Spleen (tissue), 11 donors: ENCODE results near the gene KLHDC8A. TPM values are rescaled to one million over a fixed set of nuclear protein-coding genes. Genes with fewer than 3 reads are reported as not detected.

Experiments used
- DNase-seq: peaks from one replicate; pipeline ENCODE4 v3.0.0-alpha.2; 2020
- H3K27ac ChIP-seq, 8 donors: fragments of 200-600 bp; sonication (generic) in 7 of 8; 1 replicate in 4 of 8; 2 replicates in 4 of 8; pipeline versions ENCODE4 v1.5.0 to v1.8.0; 2016 to 2021; ENCODE audit warnings: inconsistent platforms in 4 of 8, mild to moderate bottlenecking in 4 of 8, moderate library complexity in 1 of 8
- H3K27me3 ChIP-seq, 7 donors: fragments of 200-600 bp; sonication (generic) in 6 of 7; replicated peaks in 1 of 7; 1 replicate in 4 of 7; 2 replicates in 3 of 7; pipeline versions ENCODE4 v1.5.0 to v1.8.0; 2016 to 2021; ENCODE audit warnings: inconsistent platforms in 3 of 7, mild to moderate bottlenecking in 1 of 7
- H3K36me3 ChIP-seq, 6 donors: fragments of 200-600 bp; sonication (generic) in 5 of 6; 1 replicate in 4 of 6; 2 replicates in 2 of 6; pipeline versions ENCODE4 v1.5.0 to v1.8.0; 2016 to 2021; ENCODE audit warnings: inconsistent platforms in 2 of 6
- H3K4me1 ChIP-seq, 6 donors: fragments of 200-600 bp; sonication (generic) in 5 of 6; 1 replicate in 3 of 6; 2 replicates in 3 of 6; pipeline versions ENCODE4 v1.5.0 to v1.8.0; 2016 to 2021; ENCODE audit warnings: inconsistent platforms in 3 of 6
- H3K4me3 ChIP-seq, 8 donors: fragments of 200-600 bp; sonication (generic) in 7 of 8; 1 replicate in 4 of 8; 2 replicates in 4 of 8; pipeline versions ENCODE4 v1.5.0 to v1.8.0; 2016 to 2021; ENCODE audit warnings: inconsistent platforms in 4 of 8, mild to moderate bottlenecking in 4 of 8, moderate library complexity in 2 of 8
- H3K9me3 ChIP-seq, 8 donors: fragments of 200-600 bp; sonication (generic) in 7 of 8; 1 replicate in 4 of 8; 2 replicates in 4 of 8; pipeline versions ENCODE4 v1.5.0 to v1.8.0; 2016 to 2021; ENCODE audit warnings: inconsistent platforms in 4 of 8
- CTCF ChIP-seq, 11 experiments: fragments of 200-600 bp in 7 of 11; fragments of 450-650 bp in 4 of 11; sonication (generic) in 4 of 11; IDR thresholded peaks in 8 of 11; conservative IDR thresholded peaks in 3 of 11; 1 replicate in 7 of 11; 2 replicates in 4 of 11; pipeline versions ENCODE4 v1.4.0 to v1.8.0; 2016 to 2021; ENCODE audit warnings: antibody characterized with exemption in 11 of 11, inconsistent platforms in 4 of 11, mild to moderate bottlenecking in 1 of 11
- POLR2A ChIP-seq, 3 donors: fragments of 450-650 bp; IDR thresholded peaks; one replicate each; pipeline ENCODE4 v1.5.1; 2017; ENCODE audit warnings: antibody characterized with exemption in 3 of 3, mild to moderate bottlenecking in 1 of 3
- POLR2AphosphoS5 ChIP-seq, 3 donors: sonication (generic); formaldehyde crosslinking; IDR thresholded peaks; one replicate each; pipeline ENCODE4 v1.5.1; 2017; ENCODE audit warnings: antibody characterized with exemption in 3 of 3
- WGBS, 5 donors: extraction: QIAGEN DNeasy Blood & Tissue Kit in 3 of 5; methylation state at CpG; one replicate each; pipeline versions ENCODE4 v1.1.5 to v1.1.7; 2013 to 2018; 5-methylcytosine and 5-hydroxymethylcytosine counted together
- intact Hi-C: fragments of 100-400 bp; cut with DNase I; formaldehyde crosslinking; loops from one replicate; pipeline ENCODE4 v1.15.0; 2023; ENCODE audit warnings: low total_unique reads
- polyA plus RNA-seq, 3 donors: library from polyadenylated mRNA; stranded (reverse); fragments of 200-250 nt; gene quantifications; one replicate each; pipeline ENCODE4 v1.2.1, GENCODE V29; 2013
- total RNA-seq, 7 donors: library from RNA; depleted of rRNA in 3 of 7; stranded (reverse); fragments of >200 nt in 3 of 7; fragmentation: NEBNext Ultra II Directional in 4 of 7; extraction: Animal tissue kit (Norgen Biotek cat#: 25700) in 4 of 7; gene quantifications; one replicate each; pipeline versions ENCODE4 v1.1.0 to v1.2.1, GENCODE V29; 2016 to 2021
- donor health status: healthy with polysubstance abuse.
- donor health status: DM: no; HTN: no; CAD: no; lungs with moderate emphysema.
- donor health status: DM: no; HTN: no; CAD: no.
- donor health status: Bipolar disorder and iron deficiency.
- donor health status: healthy.
- donor health status: DM: no; HTN: no; CAD: no.
- donor health status: DM: yes; HTN: yes; CAD: no.

KLHDC8A gene
- total and polyA plus RNA-seq, 10 donors: 0.17 to 2.8 (median 0.48) TPM; not detected in 3

- intact Hi-C loops: loop anchor here (5.0 kb wide), 1 partner anchor 134 kb away; no protein-coding TSS in a partner anchor
- DNase-seq: no peak
- Histone ChIP-seq H3K27me3 (peaks cover 0 to 23% (median 0%) of the 10 kb centered on the region in 7 donors), H3K4me3 (no peak overlapping the region), H3K9me3 (no peaks in the 10 kb centered on the region), H3K36me3 (no peaks in the 10 kb centered on the region), H3K4me1 (peaks cover 0 to 32% (median 19%) of the 10 kb centered on the region in 6 donors), H3K27ac (no peak overlapping the region)
- no peak for TF ChIP-seq POLR2A (IDR thresholded peaks at IDR 0.05)
- TF ChIP-seq POLR2AphosphoS5 (IDR thresholded peaks at IDR 0.05): no peak
- TF ChIP-seq CTCF (IDR thresholded peaks at IDR 0.05 in 8 of 11, conservative IDR thresholded peaks at IDR 0.05 in 3 of 11): no peak
- WGBS, 5 donors: 78 to 86% (median 85%) methylated on average over 6 of the region's 6 CpGs
Observed at GRCh38 chr1:205353612-205354011, 3.1 kb downstream of the KLHDC8A start.

GRCh38 chr1:205353191-205353590, 3.5 kb downstream of the KLHDC8A start:
- no peaks in the 10 kb centered on the region for H3K36me3 ChIP-seq
- 91 to 93% (median 92%) methylated on average over 4 of the region's 4 CpGs for WGBS, 5 donors
- DNase-seq: no peak
- TF ChIP-seq CTCF (IDR thresholded peaks at IDR 0.05 in 8 of 11, conservative IDR thresholded peaks at IDR 0.05 in 3 of 11): no peak
- H3K4me3 ChIP-seq: no peak overlapping the region
- intact Hi-C loops: loop anchor here (5.0 kb wide), 1 partner anchor 134 kb away; no protein-coding TSS in a partner anchor
- H3K27me3 ChIP-seq: peaks cover 0 to 18% (median 0%) of the 10 kb centered on the region in 7 donors
- H3K4me1 ChIP-seq: peaks cover 0 to 36% (median 23%) of the 10 kb centered on the region in 6 donors
- H3K9me3 ChIP-seq: no peaks in the 10 kb centered on the region
- no peak overlapping the region for H3K27ac ChIP-seq

GRCh38 chr1:205351984-205352713, 4.6 kb downstream of the KLHDC8A start:
- TF ChIP-seq POLR2AphosphoS5 (IDR thresholded peaks at IDR 0.05) (no peak), CTCF (IDR thresholded peaks at IDR 0.05 in 8 of 11, conservative IDR thresholded peaks at IDR 0.05 in 3 of 11) (no peak), POLR2A (IDR thresholded peaks at IDR 0.05) (no peak)
- Histone ChIP-seq H3K27ac (no peak overlapping the region), H3K9me3 (no peaks in the 10 kb centered on the region), H3K4me1 (peaks cover 0 to 44% (median 26%) of the 10 kb centered on the region in 6 donors), H3K27me3 (peaks cover 0 to 17% (median 0%) of the 10 kb centered on the region in 7 donors), H3K4me3 (no peak overlapping the region), H3K36me3 (no peaks in the 10 kb centered on the region)
- 86 to 95% (median 91%) methylated on average over 11 of the region's 11 CpGs for WGBS, 5 donors
- intact Hi-C loops: loop anchor here (5.0 kb wide), 1 partner anchor 135 kb away; no protein-coding TSS in a partner anchor
- DNase-seq: no peak

- H3K4me1 ChIP-seq: peaks cover 0 to 44% (median 26%) of the 10 kb centered on the region in 6 donors
- no peaks in the 10 kb centered on the region for H3K9me3 ChIP-seq
- no peaks in the 10 kb centered on the region for H3K36me3 ChIP-seq
- WGBS, 5 donors: 66 to 87% (median 83%) methylated on average over 5 to 8 of the region's 8 CpGs
- H3K27ac ChIP-seq: no peak overlapping the region
- TF ChIP-seq CTCF (IDR thresholded peaks at IDR 0.05 in 8 of 11, conservative IDR thresholded peaks at IDR 0.05 in 3 of 11): no peak
- TF ChIP-seq POLR2AphosphoS5 (IDR thresholded peaks at IDR 0.05): no peak
- no peak for TF ChIP-seq POLR2A (IDR thresholded peaks at IDR 0.05)
- intact Hi-C loops: loop anchor here (5.0 kb wide), 1 partner anchor 137 kb away; no protein-coding TSS in a partner anchor
- no peak for DNase-seq
- peaks cover 0 to 21% (median 0%) of the 10 kb centered on the region in 7 donors for H3K27me3 ChIP-seq
- H3K4me3 ChIP-seq: no peak overlapping the region
Observed at GRCh38 chr1:205350691-205351141, 6.0 kb downstream of the KLHDC8A start.
